Endothelial cell of umbilical vein (primary cell): Measurements from ENCODE around the gene SH3GL3. TPM values are rescaled to one million over a fixed set of nuclear protein-coding genes. Genes with fewer than 3 reads are reported as not detected.

Source experiments
- BruUV-seq: library from RNA; stranded (reverse); fragments of 400-500 nt; replicated peaks from 2 replicates; lab custom pipeline; 2021; lab: Mats Ljungman, UMichigan
- CTCF ChIA-PET: fragments of 300-600, 350-600 bp; sonication (Branson Sonifier 250); formaldehyde crosslinking; loops from one replicate; lab custom pipeline; 2021; ENCODE audit warnings: antibody characterized with exemption, inconsistent platforms; lab: Charles Lee
- POLR2A ChIA-PET: fragments of 300-600, 350-600 bp; sonication (Branson Sonifier 250); formaldehyde crosslinking; loops from one replicate; lab custom pipeline; 2021; ENCODE audit warnings: antibody characterized with exemption, inconsistent platforms; lab: Charles Lee
- DNase-seq: peaks from one replicate; pipeline ENCODE4 v3.0.0-alpha.2; 2011; ENCODE audit warnings: low read depth, low spot score
- FAIRE-seq: peaks from 2 replicates; lab custom pipeline; 2011; peaks lifted over from hg19 to GRCh38; lab: Jason Lieb, UNC
- H2AFZ ChIP-seq: 2 replicates; pipeline ENCODE4 v1.6.0; 2012; ENCODE audit warnings: low read depth, low read length, control low read depth, inconsistent platforms
- H3K27ac ChIP-seq: 2 replicates; pipeline ENCODE4 v1.5.1; 2011; ENCODE audit warnings: low read depth, mild to moderate bottlenecking, control low read depth, low read length, moderate library complexity; ENCODE audit not compliant: insufficient read depth
- H3K27me3 ChIP-seq, 2 experiments: 2 replicates each; pipeline versions ENCODE4 v1.6.0 to v1.6.1; 2011; ENCODE audit warnings: low read length in 2 of 2, mixed read lengths in 1 of 2; ENCODE audit not compliant: control insufficient read depth in 2 of 2, insufficient read depth in 2 of 2
- H3K36me3 ChIP-seq, 2 experiments: 2 replicates in 1 of 2; 3 replicates in 1 of 2; pipeline ENCODE4 v1.5.1; 2011; ENCODE audit warnings: low read length in 2 of 2, mild to moderate bottlenecking in 1 of 2, moderate library complexity in 1 of 2; ENCODE audit not compliant: control insufficient read depth in 2 of 2, insufficient read depth in 2 of 2; ENCODE audit errors: extremely low read depth in 1 of 2
- H3K4me1 ChIP-seq: 3 replicates; pipeline ENCODE4 v1.5.1; 2011; ENCODE audit warnings: mild to moderate bottlenecking, low read length; ENCODE audit not compliant: control insufficient read depth, insufficient read depth; ENCODE audit errors: extremely low read depth
- H3K4me2 ChIP-seq: 2 replicates; pipeline ENCODE4 v1.6.1; 2011; ENCODE audit warnings: low read length, control low read depth, mixed read lengths; ENCODE audit not compliant: insufficient read depth
- H3K4me3 ChIP-seq, 3 experiments: fragments of 200-600 bp in 1 of 3; sonication (generic), shearing (Covaris generic) in 1 of 3; replicated peaks in 1 of 3; 2 replicates each; pipeline ENCODE4 v1.5.1; 2011 to 2016; ENCODE audit warnings: control low read depth in 3 of 3, low read length in 3 of 3, mild to moderate bottlenecking in 2 of 3, inconsistent platforms in 1 of 3, low read depth in 1 of 3, moderate library complexity in 1 of 3; ENCODE audit not compliant: insufficient read depth in 1 of 3
- H3K79me2 ChIP-seq: 2 replicates; pipeline ENCODE4 v1.6.0; 2012; ENCODE audit warnings: low read length, inconsistent platforms; ENCODE audit not compliant: control insufficient read depth, insufficient read depth
- H3K9ac ChIP-seq: replicated peaks from 2 replicates; pipeline ENCODE3; 2011; ENCODE audit warnings: low read length, control low read depth; ENCODE audit not compliant: insufficient read depth; ENCODE audit errors: extremely low read depth
- H3K9me1 ChIP-seq: replicated peaks from 3 replicates; pipeline ENCODE4 v1.6.0; 2011; ENCODE audit warnings: mild to moderate bottlenecking, low read length; ENCODE audit not compliant: control insufficient read depth, insufficient read depth; ENCODE audit errors: extremely low read depth
- H3K9me3 ChIP-seq: replicated peaks from 2 replicates; pipeline ENCODE4 v1.5.1; 2012; ENCODE audit warnings: low read length, inconsistent platforms; ENCODE audit not compliant: control insufficient read depth, insufficient read depth
- H4K20me1 ChIP-seq: replicated peaks from 2 replicates; pipeline ENCODE3; 2011; ENCODE audit warnings: mild to moderate bottlenecking, low read length; ENCODE audit not compliant: control insufficient read depth, insufficient read depth; ENCODE audit errors: extremely low read depth
- CTCF ChIP-seq, 2 donors: IDR thresholded peaks; 1 replicate in 1 of 2; 2 replicates in 1 of 2; pipeline ENCODE4 v1.5.1; 2011; ENCODE audit warnings: low read length in 2 of 2, mild to moderate bottlenecking in 2 of 2, moderate library complexity in 2 of 2, control low read depth in 1 of 2, inconsistent platforms in 1 of 2, low read depth in 1 of 2; ENCODE audit not compliant: insufficient read depth in 1 of 2; ENCODE audit errors: extremely low read depth in 1 of 2
- EZH2 ChIP-seq: IDR thresholded peaks from 2 replicates; pipeline ENCODE4 v1.6.1; 2012; ENCODE audit warnings: borderline replicate concordance, low read depth, mild to moderate bottlenecking, moderate library complexity, low read length, inconsistent platforms; ENCODE audit not compliant: severe bottlenecking
- FOS ChIP-seq: IDR thresholded peaks from 2 replicates; pipeline ENCODE4 v1.6.1; 2011; ENCODE audit warnings: mild to moderate bottlenecking, low read length, moderate library complexity, borderline replicate concordance; ENCODE audit not compliant: insufficient read depth
- GATA2 ChIP-seq: IDR thresholded peaks from 2 replicates; pipeline ENCODE4 v1.7.0; 2011; ENCODE audit warnings: low read depth, mild to moderate bottlenecking, moderate library complexity, mixed read lengths, low read length; ENCODE audit not compliant: insufficient read length, insufficient read depth
- JUN ChIP-seq: IDR thresholded peaks from 2 replicates; pipeline ENCODE4 v1.6.1; 2011; ENCODE audit warnings: borderline replicate concordance, low read depth; ENCODE audit not compliant: insufficient read length, insufficient read depth
- MYC ChIP-seq: IDR thresholded peaks from one replicate; pipeline ENCODE4 v1.6.1; 2011; ENCODE audit warnings: mild to moderate bottlenecking, low read depth, low read length
- POLR2A ChIP-seq: IDR thresholded peaks from 2 replicates; pipeline ENCODE4 v1.6.1; 2012; ENCODE audit warnings: low read depth, mild to moderate bottlenecking, control low read depth, low read length
- POLR2AphosphoS5 ChIP-seq: IDR thresholded peaks from 2 replicates; pipeline ENCODE4 v1.6.1; 2012; ENCODE audit warnings: low read depth, mild to moderate bottlenecking, control low read depth, low read length, moderate library complexity; ENCODE audit not compliant: insufficient read depth
- dilution Hi-C: fragments of 300-500 bp; cut with MboI; formaldehyde crosslinking; loops from one replicate; pipeline ENCODE4 v1.15.0; 2019; ENCODE audit warnings: low sequenced_read_pairs; ENCODE audit not compliant: extremely low pct_ligation_motif_present
- intact Hi-C: fragments of 100-400 bp; cut with micrococcal nuclease; formaldehyde crosslinking; loops from one replicate; pipeline ENCODE4 v1.10.0; 2022
- polyA plus RNA-seq, 4 experiments: library from polyadenylated mRNA; depleted of rRNA in 3 of 4; stranded (reverse) in 3 of 4; unstranded in 1 of 4; fragments of >200 nt; gene quantifications; 2 replicates each; pipeline versions ENCODE4 v1.2.1 to v1.2.3, GENCODE V29; 2011 to 2012; ENCODE audit warnings: missing spikeins in 1 of 4
- total RNA-seq: library from RNA; stranded (reverse); gene quantifications from 2 replicates; pipeline ENCODE4 v1.2.3, GENCODE V29; 2021
- TF ChIP-seq, protein P1 (sequence below): IDR thresholded peaks from 2 replicates; pipeline ENCODE4 v1.6.1; 2011; ENCODE audit not compliant: insufficient read depth, insufficient read length

Gene SH3GL3
- total and polyA plus RNA-seq, 2 donors (not counting 3 experiments of a cell fraction or from before 2014, with no cell fraction given), result not detected

DNA sequence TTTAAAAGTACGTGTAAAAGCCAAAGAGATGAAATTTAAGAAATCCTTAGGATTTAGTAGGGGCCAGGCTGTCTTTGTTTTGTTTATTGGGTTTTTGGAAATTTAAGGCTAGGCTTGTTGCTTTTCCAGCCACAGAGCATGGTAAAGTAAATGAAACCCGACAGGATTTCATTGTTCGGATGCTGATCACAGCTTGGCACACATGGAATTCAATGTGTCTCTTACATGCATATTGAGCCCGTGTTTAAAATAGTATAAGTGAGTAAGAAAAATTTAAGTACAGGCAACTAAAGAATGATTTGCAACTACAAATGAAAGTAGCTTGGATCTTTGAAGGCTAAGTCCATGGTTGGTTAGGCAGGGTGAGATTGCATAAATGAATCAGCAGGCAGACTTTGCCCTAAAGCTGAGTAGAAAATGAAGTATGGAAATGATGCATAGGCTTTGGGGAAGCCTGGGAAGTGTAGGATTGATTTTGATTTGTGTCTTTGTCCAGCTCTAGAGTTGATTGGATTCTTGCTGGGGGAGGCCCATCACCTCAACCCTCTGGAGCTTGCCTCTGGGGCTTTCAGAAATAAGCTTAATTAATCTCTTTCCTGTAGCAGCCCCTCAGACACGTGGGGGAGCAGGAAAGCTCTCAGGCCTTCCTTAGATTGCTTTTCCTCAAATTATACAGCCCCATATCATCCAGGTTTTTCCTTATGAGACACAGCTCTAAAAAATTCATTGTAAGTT is 138.6 kb downstream of the SH3GL3 start:
- FAIRE-seq, result no peak
- dilution Hi-C loops (no loop called here), intact Hi-C loops (no loop called here)
- no peak for DNase-seq
- Histone ChIP-seq H4K20me1 (no peaks in the 10 kb centered on the region), H3K9me1 (no peaks in the 10 kb centered on the region), H3K36me3 (no peaks in the 10 kb centered on the region), H3K27me3 (no peaks in the 10 kb centered on the region), H3K4me1 (no peaks in the 10 kb centered on the region), H3K9me3 (no peaks in the 10 kb centered on the region), H3K9ac (no peak overlapping the region), H3K4me3 (no peak overlapping the region), H3K79me2 (no peaks in the 10 kb centered on the region), H3K27ac (no peak overlapping the region), H2AFZ (no peak overlapping the region), H3K4me2 (no peak overlapping the region)
- no TSS peak for BruUV-seq
- ChIA-PET POLR2A (no interaction called here), CTCF (interaction anchor here (1.7 kb wide), 1 partner anchor 20 kb away, joined by 6 read pairs; no protein-coding TSS in a partner anchor)
- TF ChIP-seq MYC (no peak), GATA2 (no peak), JUN (no peak), CTCF (IDR thresholded peaks at IDR 0.05; ENCODE audit: extremely low read depth in 1 of 2, insufficient read depth in 1 of 2, low read depth in 1 of 2, low read length in 2 of 2) (no peak), POLR2AphosphoS5 (no peak), POLR2A (no peak), EZH2 (no peak), FOS (no peak)
- TF ChIP-seq, protein P1, sequence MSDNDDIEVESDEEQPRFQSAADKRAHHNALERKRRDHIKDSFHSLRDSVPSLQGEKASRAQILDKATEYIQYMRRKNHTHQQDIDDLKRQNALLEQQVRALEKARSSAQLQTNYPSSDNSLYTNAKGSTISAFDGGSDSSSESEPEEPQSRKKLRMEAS, result no peak
